Activated CD8-positive, alpha-beta memory T cell treated with anti-CD3 and anti-CD28 coated beads for 24 hours (primary cell): ENCODE measurements around the gene COX8C.

Experiments
- DNase-seq: peaks from one replicate; pipeline ENCODE4 v3.0.0-alpha.2; 2020

The COX8C gene, protein sequence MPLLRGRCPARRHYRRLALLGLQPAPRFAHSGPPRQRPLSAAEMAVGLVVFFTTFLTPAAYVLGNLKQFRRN

DNA sequence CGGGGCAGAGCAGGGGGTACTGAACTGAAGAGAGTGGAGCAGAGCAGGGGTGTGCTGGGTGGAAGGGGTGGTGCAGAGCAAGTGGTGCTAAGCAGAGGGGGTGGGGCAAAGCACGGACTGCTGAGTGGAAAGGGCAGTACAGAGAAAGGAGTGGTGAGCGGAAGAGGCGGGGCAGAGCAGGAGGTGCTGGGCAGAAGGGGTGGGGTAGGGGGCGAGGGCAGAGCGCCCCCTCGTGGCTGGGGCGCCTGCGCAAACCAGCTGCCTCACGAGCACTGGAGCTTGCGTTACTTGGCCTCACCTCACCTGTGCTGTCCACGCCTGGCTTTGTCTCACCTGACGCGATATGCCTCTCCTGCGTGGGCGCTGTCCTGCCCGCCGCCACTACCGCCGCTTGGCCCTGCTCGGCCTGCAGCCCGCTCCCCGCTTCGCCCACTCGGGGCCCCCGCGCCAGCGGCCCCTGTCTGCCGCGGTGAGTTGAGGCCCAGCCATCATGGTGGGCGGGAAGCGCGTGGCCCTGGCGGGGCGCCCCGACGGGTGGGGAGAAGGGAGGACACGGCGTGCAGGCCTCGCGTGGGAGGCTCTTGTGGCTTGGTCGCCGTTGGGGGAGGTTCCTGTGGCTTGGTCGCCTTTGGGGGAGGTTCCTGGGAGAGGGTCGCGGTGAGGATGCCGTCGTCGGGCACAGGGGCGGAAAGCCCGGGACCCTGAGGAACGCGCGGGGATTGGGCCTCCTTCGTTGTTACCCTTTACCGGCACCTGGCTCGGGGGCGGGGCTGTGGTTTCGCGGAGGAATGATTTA is at the start of gene COX8C:
Gene COX8C, plus strand, starts transcription at position 257 of the 796 bp plus-strand sequence. Its CDS starts 87 bp downstream, at position 344.
- no peak for DNase-seq

DNA sequence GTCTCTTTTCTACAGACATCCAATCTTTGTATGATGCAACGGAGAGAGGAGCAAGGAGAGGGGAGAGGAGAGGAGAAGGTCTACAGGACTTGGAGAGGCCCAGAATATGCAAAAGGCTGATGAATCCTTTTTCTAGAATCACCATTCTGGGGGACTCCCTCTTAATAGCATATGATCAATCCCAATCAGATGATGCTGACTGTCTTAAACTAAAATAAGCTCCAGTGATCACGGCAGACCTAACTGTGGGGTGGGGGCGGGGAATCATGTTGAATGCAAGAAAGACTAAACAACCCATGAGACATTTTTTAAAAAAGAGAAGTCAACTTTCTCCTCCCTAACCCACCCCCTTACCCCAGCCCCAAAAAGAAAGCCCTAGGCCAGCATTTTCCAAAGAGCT is 47.6 kb upstream of the COX8C start:
- DNase-seq = no peak

DNA sequence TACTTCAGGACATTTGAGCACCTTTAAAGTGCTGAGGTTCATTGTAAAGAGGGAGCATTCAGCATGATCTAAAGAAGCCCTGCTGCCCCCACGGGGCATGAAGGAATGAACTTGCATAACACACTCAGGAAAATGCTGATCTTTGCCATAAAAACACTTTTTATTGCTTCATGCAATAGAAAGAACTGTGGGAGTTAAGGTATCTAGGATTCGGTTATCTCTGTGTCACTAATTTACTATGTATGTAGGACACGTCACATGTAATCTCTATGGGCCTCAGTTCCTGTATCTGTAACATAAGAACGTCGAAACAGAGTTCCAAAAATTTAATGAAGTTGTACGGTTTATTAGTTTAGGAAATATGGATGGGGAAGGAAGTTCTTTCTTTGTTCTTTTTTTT is 47.1 kb upstream of the COX8C start:
- DNase-seq = no peak

DNA sequence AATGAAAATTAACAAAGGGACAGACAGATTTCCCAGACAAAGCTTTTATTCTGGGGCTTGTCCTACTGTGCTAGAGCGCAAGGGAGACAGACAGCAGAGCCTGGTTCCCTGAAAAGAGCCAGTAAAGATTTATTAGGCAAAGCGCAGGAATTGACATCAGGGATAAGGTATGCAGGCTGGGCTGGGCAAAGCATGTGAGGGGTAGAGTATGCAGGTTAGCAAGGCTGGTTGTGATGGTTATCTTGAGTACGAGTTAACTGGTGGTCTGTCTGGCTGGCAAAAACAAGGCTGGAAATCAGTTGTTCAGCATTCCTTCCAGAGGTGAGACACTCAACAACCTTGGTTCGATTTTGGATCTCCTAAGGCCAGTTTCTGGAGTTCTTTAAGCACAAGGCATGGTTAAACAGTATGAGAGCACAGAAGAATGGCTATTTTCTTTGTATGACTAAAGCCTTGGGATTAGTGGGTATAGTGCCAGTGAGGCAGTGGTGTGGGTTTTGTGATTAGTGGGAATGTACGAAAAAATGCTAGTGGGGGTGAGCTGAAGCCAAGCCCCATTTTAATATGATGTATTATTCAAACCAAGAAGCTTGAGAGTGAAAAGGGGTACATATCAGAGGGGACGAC is 45.0 kb upstream of the COX8C start:
- DNase-seq = no peak

DNA sequence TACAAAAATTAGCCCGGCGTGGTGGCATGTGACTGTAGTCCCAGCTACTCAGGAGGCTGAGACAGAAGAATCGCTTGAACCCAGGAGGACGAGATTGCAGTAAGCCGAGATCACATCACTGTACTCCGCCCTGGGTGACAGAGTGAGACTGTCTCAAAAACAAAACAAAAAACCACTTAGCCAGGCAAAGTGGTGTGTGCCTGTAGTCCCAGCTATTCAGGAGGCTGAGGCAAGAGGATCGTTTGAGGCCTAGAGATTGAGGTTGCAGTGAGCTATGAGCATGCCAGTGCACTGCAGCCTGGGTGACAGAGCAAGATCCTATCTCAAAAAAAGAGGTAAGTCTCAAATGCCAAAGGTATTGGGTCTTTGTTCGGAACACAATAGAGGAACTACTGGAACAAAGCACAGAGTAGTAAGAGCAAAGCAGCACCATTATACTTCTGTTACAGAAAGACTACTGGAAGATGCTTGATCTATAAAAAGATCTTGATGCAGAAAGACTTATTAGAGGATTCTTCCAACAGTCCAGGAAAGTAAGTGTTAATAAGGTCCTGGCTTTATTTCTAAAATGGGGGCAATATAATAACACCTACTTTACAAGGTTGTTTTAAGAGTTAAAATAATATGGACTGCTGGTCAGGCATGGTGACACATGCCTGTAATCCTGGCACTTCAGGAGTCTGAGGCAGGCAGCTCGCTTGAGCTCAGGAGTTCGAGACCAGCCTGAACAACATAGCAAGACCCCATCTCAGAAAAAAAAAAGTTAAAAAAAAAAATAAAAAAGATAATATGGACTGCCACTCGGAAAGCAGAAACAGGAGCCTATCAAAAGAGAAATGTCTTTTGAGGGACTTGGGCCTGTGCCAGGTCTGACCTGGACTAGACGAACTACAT is 44.0 kb upstream of the COX8C start:
- DNase-seq = no peak

DNA sequence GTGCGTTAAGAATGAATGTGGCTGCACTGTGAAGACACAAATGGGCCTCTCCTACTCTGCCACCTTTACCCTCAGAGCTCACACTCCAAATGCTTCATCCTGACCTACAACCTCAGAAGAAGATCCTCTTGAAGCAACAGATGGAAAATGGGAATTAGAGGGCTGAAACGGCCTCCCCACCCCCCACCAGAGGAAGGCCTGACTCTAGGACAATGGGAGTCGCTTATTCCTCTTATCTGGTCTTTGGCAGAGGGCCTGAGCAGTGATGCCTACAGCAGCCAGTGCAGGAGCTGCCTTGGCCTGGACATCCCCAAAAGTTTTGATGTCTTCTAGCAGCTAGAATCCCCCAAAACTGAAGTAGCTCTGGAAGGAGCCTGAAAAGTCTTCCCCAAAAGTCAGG is 43.3 kb upstream of the COX8C start:
- DNase-seq = no peak

DNA sequence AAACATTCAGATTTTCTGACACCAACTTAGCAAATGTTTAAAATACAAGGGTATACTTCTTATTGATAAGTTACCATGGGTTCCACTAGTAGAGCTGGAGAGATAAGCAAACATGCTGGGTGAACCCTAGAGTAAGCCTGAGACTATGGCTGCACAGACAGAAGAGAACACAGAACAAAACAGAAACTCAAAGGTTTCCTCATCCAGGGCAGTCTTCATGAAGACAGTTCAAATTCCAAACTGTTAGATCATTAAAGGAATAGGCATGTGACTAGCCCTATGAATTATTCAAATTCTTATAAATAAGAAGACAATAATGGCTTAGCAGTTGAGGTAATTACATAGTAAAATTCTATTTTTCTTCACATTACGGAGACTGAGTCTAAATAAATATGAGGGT is 42.2 kb upstream of the COX8C start:
- DNase-seq = no peak

DNA sequence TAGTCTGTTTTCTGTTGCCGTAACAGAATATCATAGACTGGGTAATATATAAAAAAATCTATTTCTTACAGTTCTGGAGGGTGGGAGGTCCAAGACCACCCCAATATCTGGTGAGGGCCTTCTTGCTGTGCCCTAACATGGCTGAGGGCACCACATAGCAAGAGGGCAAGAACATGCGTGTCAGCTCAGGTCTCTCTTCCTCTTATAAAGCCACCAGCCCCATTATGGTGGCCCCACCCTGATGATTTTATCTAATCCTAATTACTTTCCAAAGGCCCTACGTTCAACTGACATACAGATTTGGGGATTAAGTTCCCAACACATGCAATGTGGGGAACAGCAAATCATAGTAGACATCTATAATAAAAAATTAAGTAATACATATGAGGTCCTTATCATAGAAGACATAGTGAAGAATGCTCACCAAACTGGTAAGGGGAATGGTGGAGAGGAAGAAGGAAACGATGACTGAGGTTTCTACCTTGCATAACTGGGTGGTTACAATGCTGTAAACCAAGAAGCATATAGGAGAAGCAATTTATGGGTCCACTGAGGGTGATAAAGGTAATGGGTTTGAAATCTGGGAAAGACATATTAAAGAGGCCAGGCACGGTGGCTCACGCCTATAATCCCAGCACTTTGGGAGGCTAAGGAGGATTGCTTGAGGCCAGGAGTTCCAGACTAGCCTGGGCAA is 41.1 kb upstream of the COX8C start:
- no peak for DNase-seq

DNA sequence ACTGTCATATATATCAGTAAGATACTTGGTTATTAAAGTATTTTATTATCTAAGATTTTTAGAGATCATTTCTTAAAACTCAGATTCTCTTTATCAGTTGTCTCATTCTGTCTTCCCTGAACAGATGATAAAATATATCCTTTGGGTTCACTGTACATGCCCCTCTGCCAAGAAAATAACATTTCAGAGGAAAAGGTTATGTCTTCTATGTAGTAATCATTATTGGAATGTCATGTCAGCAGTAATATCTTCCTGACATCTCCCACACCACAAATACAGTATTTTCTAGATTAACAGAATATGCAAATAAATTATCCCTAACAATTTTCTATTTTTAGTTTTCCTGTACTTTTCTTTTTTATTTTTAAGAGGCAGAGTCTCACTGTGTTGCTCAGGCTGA is 40.2 kb upstream of the COX8C start:
- no peak for DNase-seq

DNA sequence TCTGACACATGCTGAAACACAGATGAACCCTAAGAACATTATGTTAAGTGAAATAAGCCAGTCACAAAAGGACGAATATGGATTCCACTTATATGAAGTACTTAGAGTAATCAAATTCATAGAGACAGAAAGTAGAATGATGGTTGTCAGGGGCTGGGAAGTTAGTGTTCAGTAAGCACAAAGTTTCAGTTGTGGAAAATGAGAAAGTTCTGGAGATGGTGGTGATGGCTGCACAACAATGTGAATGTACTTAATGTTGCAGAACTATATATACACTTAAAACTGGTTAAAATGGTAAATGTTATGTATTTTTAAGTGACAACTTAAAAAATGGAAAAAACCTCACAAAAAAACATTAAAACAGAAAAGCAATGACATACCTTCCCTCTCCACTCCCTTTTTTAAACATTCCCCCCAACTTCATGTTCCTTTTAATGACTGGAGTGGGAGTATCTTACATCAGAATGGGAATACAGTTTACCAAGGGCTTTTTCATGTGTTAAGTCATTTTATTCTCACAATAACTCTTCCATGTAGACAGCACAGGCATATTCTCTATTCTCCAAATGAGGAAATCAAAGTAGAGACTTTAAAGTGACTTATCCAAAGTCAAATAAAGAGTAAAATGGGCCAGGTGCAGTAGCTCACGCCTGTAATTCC is 38.2 kb upstream of the COX8C start:
- no peak for DNase-seq

DNA sequence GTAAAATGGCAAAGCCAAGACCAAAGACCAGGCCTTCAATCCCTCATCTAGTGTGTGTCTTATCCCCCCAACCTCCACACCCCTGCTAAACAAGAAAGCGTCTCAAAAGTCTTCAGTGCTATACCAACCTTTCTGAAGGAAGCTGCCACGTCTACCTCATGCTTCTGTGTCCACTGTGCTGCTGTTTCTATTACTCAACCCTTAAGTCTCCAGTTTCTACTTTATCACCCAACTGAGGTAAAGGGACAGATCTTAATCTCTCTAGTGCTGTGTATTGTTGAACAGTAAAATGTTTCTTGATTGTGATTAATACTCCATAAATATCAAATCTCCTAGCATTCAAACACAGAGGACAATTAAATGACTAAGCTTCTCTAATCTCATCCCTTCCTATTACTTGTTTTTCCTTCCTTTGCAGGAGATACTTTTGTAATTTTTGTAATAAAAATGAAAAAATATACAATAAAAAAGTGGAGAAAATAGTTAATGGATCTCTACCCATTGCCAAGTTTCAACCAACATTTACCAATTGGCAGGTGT is 37.5 kb upstream of the COX8C start:
- DNase-seq = no peak

DNA sequence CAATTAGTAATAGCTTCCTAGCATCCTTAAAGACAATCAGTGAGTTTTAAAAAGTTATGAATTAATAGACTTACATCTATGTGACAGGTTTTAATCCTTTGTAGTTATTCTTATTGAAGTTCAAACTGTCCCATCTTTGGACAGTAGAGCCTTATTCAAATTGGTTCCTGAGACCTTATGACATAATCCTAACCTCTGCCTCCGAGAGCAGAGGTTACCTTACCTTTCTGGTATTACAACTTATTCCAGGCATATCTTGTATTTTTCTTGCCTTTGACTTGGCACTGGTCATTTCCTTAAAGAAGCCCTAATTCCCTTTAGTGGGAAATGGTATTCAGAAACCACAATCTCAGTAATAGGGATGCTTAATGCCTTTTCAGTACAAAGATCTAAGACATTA is 35.9 kb upstream of the COX8C start:
- no peak for DNase-seq

DNA sequence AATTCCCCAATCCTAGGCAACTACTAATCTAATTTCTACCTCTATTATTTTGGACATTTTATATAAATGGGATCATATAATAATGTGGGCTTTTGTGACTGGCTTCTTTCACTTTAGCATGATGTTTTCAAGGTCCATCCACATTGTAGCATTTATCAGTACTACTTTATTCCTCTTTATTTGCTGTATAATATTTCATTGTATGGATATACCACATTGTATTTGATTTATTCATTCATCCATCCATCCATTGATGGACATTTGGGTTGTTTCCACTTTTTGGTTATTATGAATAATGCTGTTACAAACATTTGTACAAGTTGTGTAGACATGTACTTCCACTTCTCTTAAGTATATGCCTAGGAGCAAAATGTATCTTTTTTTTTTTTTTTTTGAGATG is 31.4 kb upstream of the COX8C start:
- no peak for DNase-seq

DNA sequence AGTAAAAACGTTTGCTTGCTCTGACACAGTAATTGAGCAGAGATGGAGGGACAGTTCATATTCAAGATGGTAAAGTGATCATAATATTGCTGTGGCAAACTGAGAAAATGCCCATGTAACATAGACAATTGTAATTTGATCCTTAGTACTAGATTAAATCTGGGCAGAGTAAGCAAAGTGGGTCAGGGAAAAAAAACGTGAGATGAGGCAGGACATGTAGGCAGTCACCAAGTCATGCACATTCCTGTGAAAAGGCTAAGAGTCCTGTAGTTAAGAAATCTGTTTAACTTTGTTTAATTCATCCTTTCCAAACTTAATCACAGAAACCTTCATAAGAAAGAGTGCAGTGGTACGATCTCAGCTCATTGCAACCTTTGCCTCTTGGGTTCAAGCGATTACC is 30.3 kb upstream of the COX8C start:
- no peak for DNase-seq

DNA sequence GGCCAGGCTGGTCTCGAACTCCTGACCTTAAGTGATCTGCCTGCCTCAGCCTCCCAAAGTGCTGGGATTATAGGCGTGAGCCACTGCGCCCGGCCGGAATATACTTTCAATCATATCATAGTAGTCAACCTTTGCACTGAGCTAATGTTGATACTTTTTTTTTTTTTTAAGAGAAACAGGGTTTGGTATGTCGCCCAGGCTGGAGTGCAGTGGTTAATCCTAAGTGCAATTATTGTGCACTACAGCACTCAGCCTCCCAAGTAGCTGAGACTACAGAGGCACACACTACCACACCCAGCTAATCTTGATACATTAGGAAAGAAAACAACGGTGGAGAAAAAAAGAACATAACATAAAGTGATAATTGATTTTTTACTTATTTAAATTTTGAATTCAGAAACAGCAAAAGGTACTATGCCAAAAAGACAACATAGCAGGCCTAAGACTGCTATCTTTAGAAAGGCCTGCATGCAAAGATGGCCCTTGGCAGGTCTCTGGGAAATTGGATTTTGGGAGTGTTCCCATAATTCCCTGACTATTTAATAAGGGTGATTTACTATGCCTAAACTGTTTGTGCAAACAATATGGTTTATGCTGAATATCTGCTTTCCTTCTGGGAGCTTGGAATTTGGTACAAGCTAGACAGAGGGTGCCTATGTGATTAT is 29.6 kb upstream of the COX8C start:
- no peak for DNase-seq

DNA sequence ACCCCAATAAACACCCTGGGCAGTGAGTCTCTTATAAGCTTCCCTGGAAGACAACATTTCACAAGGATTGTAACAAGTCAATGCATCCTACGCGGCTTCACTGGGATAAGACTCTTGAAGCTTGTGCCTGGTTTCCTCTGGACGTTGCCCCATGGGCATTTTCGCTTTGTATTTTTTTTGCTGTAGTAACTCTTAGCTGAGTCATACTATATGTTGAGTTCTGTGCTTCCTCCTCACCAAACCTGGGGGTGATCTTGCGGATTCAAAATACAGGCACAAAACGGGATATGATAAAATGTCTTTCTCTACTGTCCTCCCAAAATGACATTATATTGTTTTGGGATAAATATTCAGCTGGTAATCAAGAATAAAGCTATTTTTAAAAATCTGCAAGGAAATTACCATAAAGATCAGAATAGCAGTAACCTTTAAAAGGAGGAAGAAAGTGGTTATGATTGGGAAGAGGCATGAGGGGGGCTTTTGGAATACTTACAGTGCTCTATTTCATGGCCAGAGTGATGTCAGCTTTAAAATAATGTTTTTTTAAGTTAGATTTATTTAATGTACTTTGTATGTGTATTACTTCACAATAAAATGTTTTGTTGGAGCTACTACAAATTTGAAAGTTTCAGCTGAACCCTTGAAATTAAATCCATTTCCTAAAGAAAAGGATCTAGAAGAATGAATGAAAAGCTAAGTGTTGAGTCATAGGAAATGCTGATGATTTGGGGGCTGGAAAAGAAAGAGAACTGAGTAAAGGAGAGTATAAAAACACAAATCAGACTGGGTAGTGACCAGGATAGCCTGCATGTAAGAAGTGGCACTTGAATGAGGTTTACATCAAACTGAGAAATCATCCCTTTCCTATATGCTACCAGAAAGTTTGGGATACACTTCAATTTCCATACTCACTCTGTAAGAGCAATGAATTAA is 28.8 kb upstream of the COX8C start:
- no peak for DNase-seq

DNA sequence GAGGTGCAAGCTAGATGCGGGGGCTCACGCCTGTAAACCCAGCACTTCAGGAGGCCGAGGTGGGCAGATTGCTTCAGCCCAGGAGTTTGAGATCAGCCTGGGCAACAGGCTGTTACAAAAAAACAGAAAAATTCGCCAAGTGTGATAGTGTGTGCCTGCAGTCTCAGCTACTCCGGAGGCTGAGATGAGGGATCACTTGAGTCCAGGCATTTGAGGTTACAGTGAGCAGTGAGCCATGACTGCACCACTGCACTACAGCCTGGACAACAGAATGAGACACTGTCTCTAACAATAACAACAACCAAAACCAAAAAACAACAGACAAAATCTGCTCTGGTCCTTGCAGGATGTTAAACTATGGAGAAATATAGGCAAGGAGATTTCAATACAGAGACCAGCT is 28.1 kb upstream of the COX8C start:
- DNase-seq = no peak

DNA sequence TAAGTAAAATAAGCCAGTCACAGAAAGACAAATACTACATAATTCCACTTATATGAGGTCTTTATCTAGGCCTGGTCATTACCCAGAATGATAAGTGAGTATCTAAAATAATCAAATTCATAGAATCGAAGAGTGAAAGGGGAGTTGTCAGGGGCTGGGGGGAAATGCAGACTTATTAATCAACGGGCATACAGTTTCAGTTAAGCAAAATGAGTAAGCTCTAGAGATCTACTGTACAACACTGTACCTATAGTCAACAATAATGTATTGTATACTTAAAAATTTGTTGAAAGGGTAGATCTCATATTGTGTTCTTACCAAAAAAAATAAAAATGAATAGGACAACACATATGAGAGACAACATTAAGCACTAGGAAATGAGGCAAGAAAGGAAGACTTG is 27.5 kb upstream of the COX8C start:
- no peak for DNase-seq

DNA sequence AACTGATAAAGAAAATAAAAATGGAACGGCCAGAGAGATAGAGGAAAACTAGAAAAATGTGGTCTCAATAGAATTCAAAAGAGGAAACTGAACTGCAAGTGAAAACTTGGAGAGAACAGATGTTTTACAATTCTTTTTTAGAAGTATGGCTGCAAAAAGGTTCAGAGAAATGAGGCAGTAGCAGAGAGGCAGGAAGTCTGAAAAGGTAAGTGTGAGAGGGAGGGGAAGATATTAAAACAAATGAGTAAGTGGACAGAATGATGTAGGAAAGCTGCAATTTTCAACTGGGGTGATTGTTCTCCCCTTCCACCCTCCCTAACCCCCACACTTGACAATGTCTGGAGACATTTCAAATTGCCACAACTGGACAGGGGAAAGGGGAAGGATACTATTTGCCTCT is 27.0 kb upstream of the COX8C start:
- DNase-seq = no peak

DNA sequence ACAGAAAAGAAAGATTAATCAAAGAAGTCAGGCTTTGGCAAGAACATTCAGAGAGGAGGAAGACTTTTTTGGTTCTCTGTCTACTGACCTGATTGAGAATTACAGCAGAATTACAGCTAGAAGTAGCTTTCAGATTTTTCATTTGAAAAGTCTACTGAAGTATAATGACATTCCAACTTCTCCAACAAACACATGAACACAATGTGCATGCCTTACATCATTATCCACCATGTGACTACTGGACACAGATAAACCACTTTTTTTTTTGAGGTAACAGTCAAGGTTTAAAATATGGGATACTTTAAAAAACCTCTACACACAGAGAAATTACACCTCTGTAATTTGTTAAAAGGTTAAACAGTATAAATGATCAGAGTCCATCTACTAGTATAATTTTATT is 26.5 kb upstream of the COX8C start:
- DNase-seq = no peak
